ENCODE measurements around the gene PPT2. TPM values are rescaled to one million over a fixed set of nuclear protein-coding genes. Genes with fewer than 3 reads are reported as not detected.

The PPT2 gene
- total RNA-seq, 2 donors from 2014 or later = 18.4 to 21.0 TPM

DNA sequence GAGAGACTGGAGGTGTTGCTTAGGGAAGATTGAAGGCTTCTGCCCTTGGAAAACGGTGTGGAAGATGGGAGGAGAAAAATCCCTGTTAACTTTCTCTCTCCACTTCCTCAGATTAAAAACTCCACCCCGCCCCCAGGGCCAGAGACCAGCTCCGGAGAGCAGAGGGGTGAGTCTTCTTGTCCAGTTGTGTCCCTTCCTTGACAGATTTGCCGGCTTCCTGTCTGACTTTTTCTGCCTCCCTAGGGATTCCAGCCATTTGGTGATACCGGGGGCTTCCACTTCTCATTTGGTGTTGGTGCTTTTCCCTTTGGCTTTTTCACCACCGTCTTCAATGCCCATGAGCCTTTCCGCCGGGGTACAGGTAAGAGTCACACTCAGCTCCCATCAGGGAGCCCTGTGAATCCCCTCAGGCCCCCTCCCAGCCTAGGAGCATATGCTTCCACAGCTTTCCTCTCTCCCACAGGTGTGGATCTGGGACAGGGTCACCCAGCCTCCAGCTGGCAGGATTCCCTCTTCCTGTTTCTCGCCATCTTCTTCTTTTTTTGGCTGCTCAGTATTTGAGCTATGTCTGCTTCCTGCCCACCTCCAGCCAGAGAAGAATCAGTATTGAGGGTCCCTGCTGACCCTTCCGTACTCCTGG is 25.9 kb downstream of the PPT2 start:
- peaks cover 4% of the 10 kb centered on the region for H3K36me3 ChIP-seq
- intact Hi-C loops (cut with DNase I) = no loop called here
- H3K9me3 ChIP-seq = no peaks in the 10 kb centered on the region
- peaks cover 16% of the 10 kb centered on the region for H3K4me1 ChIP-seq
- no peak overlapping the region for H3K9ac ChIP-seq (ENCODE audit: low read depth in 2 of 2, low read length in 2 of 2)
- H3K4me3 ChIP-seq = no peak overlapping the region
- H3K27ac ChIP-seq = no peak overlapping the region
- TF ChIP-seq, protein P1, sequence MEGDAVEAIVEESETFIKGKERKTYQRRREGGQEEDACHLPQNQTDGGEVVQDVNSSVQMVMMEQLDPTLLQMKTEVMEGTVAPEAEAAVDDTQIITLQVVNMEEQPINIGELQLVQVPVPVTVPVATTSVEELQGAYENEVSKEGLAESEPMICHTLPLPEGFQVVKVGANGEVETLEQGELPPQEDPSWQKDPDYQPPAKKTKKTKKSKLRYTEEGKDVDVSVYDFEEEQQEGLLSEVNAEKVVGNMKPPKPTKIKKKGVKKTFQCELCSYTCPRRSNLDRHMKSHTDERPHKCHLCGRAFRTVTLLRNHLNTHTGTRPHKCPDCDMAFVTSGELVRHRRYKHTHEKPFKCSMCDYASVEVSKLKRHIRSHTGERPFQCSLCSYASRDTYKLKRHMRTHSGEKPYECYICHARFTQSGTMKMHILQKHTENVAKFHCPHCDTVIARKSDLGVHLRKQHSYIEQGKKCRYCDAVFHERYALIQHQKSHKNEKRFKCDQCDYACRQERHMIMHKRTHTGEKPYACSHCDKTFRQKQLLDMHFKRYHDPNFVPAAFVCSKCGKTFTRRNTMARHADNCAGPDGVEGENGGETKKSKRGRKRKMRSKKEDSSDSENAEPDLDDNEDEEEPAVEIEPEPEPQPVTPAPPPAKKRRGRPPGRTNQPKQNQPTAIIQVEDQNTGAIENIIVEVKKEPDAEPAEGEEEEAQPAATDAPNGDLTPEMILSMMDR (IDR thresholded peaks at IDR 0.05) = no peak
- no peak for DNase-seq
- no peaks in the 10 kb centered on the region for H3K27me3 ChIP-seq

DNA sequence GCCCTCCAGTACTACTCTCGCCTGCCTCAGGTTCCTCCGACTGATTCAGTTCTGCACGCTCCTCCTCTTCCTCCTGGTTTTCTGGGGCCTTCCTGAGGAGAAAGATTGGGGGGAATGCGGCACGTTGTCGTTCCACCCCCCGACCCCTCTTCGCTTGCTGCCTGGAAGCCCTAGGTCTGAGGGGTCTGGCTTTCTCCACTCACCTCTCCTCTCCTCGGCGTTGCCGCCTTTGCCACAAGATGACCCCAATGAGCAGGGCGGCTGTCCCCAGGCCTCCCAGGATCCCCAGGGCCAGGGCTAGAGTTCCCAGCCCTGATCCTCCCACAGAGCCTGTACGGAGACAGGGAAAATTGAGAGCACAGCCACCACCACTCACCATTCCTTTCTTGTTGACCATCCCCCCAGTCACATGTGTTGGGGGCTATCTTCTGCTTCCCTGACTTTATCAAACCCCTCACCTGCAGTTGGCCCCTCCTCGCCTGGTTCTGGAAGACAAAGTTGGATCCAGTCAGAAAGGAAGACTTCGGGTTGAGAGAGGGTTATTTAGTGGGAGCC is 27.3 kb downstream of the PPT2 start:
- Histone ChIP-seq H3K4me1 (peaks cover 11% of the 10 kb centered on the region), H3K27me3 (no peaks in the 10 kb centered on the region), H3K9me3 (no peaks in the 10 kb centered on the region), H3K4me3 (no peak overlapping the region), H3K27ac (no peak overlapping the region), H3K9ac (ENCODE audit: low read depth in 2 of 2, low read length in 2 of 2) (no peak overlapping the region), H3K36me3 (peaks cover 4% of the 10 kb centered on the region)
- DNase-seq = no peak
- TF ChIP-seq, protein P1 (IDR thresholded peaks at IDR 0.05) = no peak
- intact Hi-C loops (cut with DNase I) = no loop called here

DNA sequence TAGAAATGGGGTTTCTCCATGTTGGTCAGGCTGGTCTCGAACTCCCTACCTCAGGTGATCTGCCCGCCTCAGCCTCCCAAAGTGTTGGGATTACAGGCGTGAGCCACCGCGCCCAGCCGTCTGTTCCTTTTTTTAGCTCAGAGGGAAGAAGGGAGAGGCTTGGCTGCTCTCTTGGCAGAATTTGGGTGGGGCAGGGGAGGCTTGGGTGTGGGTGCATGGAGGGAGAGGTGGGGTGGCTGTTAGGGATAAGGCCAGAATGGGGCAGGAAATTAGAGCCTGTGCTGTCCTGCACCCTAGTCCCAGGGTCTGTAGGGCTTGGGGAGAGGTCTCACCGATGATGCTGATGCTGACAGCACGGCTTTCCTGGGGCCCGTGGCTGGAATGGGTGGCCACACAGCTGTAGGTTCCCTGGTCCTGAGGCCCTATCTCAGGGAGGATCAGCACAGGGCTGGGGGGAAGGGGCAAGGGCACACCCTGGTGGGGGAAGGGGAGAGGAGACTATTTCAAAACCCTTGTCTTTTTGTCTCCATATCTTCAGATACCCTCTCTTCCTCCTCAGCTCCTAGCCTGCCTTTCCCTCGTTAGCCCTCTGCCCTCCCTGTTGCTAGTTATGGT is 28.1 kb downstream of the PPT2 start:
- H3K27me3 ChIP-seq = no peaks in the 10 kb centered on the region
- TF ChIP-seq, protein P1 (IDR thresholded peaks at IDR 0.05) = no peak
- peaks cover 6% of the 10 kb centered on the region for H3K4me1 ChIP-seq
- intact Hi-C loops (cut with DNase I) = no loop called here
- no peak for DNase-seq
- H3K27ac ChIP-seq = no peak overlapping the region
- no peak overlapping the region for H3K4me3 ChIP-seq
- no peaks in the 10 kb centered on the region for H3K9me3 ChIP-seq
- H3K36me3 ChIP-seq = peaks cover 4% of the 10 kb centered on the region
- no peak overlapping the region for H3K9ac ChIP-seq (ENCODE audit: low read depth in 2 of 2, low read length in 2 of 2)

DNA sequence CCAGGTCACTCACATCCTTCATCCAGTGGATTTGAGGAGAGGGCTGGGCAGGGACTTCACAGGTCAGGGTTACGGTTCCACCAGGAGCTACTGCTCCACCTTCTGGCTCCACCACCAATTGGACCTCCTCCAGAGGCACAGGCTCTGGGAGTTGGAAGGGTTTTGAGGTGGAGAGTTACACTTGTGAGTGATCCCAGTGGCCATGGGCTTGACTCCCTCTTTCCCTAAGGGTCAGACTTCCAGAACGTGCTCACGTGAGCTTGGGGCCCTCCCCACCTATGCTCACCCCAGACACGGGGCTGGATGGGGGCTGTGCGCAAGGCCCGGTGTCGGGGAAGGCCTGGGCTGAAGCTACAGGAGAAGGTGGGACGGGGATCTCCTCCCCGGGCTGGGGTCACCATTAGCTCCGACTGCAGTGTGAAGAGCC is 28.6 kb downstream of the PPT2 start:
- Histone ChIP-seq H3K4me3 (no peak overlapping the region), H3K27me3 (no peaks in the 10 kb centered on the region), H3K27ac (no peak overlapping the region), H3K9ac (ENCODE audit: low read depth in 2 of 2, low read length in 2 of 2) (no peak overlapping the region), H3K4me1 (peaks cover 6% of the 10 kb centered on the region), H3K9me3 (no peaks in the 10 kb centered on the region), H3K36me3 (peaks cover 4% of the 10 kb centered on the region)
- TF ChIP-seq, protein P1 (IDR thresholded peaks at IDR 0.05) = no peak
- intact Hi-C loops (cut with DNase I) = no loop called here
- DNase-seq = no peak

DNA sequence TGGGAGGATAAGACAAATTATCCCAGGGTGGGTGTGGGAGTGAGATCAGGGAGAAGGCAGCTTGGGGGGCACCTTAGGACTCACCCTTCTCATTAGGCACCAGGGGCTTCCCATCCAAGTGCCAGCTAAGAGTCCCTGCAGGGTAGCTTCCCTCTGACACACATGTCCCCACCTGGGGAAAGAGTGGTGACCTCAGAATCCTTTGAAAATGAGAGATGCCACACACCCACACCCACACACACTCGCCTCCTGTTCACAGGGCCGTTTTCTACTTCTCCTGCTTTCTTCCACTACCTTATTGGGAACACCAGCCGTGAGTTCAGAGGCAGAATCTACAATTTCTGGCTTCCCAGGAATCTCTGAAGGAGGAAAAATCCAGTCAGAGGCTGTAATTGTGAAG is 29.1 kb downstream of the PPT2 start:
- H3K36me3 ChIP-seq = peaks cover 4% of the 10 kb centered on the region
- intact Hi-C loops (cut with DNase I) = no loop called here
- peaks cover 6% of the 10 kb centered on the region for H3K4me1 ChIP-seq

More for the DNA sequence above, 29.1 kb downstream of the PPT2 start:
- Histone ChIP-seq H3K27me3 (no peaks in the 10 kb centered on the region), H3K9me3 (no peaks in the 10 kb centered on the region), H3K4me3 (no peak overlapping the region), H3K9ac (ENCODE audit: low read depth in 2 of 2, low read length in 2 of 2) (no peak overlapping the region), H3K27ac (no peak overlapping the region)
- no peak for DNase-seq
- TF ChIP-seq, protein P1 (IDR thresholded peaks at IDR 0.05) = no peak

Measured in colonic mucosa (tissue), 4 donors.